ENCODE data around the gene WDPCP. TPM values are rescaled to one million over a fixed set of nuclear protein-coding genes. Genes with fewer than 3 reads are reported as not detected.
"Not testable (repeated sequence)": the region's sequence is repeated elsewhere in the genome, so short reads cannot be mapped to it uniquely, and the experiment has no call there.

Gene WDPCP, protein sequence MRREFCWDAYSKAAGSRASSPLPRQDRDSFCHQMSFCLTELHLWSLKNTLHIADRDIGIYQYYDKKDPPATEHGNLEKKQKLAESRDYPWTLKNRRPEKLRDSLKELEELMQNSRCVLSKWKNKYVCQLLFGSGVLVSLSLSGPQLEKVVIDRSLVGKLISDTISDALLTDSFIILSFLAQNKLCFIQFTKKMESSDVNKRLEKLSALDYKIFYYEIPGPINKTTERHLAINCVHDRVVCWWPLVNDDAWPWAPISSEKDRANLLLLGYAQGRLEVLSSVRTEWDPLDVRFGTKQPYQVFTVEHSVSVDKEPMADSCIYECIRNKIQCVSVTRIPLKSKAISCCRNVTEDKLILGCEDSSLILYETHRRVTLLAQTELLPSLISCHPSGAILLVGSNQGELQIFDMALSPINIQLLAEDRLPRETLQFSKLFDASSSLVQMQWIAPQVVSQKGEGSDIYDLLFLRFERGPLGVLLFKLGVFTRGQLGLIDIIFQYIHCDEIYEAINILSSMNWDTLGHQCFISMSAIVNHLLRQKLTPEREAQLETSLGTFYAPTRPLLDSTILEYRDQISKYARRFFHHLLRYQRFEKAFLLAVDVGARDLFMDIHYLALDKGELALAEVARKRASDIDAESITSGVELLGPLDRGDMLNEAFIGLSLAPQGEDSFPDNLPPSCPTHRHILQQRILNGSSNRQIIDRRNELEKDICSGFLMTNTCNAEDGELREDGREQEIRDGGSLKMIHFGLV
- total RNA-seq: 5.5 and 8.1 TPM in 2 replicates
- 4.6 TPM for polyA plus RNA-seq (2012)

- DNase-seq (ENCODE audit: low read depth): peak; percentile 100
These were observed at the start of gene WDPCP, which contains the start of gene MDH1 for GRCh38 chr2:63588385-63589147. Gene WDPCP (minus strand): TSS chr2:63588477. CDS start chr2:63588271, 206 bp downstream. Gene MDH1 (plus strand): TSS chr2:63588963. CDS start chr2:63589044, 81 bp downstream.

DNA sequence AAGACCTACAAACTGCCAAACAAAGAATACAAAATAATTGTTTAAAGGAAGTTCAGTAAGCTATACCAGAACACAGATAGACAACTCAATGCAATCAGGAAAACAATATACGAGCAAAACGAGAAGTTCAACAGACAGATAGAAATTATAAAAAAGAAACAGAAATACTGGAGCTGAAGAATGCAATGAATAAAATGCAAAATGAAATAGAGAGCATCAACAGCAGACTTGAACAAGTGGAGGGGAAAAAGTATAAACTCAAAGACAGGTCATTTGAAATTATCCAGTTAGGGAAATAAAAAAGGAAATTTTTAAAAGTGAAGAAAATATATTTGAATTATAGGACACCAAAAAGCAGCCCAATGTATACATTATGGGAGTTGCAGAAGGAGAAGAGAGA lies 44.1 kb upstream of the WDPCP start:
- DNase-seq (ENCODE audit: low read depth): no peak

DNA sequence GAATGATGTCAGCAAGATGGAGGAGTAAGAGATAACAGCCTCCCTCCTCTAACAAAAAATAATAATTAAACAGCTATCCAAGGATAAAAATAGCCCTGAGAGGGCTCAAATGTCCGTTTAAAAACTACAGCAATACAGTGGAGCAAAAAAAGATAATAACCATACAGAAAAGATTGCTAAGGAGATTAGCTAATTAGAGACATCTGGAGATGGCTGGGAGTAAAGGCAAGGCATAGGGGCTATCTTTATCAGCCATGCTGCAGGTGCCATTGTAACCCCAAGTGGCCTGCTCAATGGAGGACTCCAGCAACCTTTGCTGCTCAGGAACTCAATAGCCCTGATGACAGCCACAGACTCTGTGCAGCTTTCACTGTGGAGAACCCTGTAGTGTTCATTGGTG lies 43.2 kb upstream of the WDPCP start:
- DNase-seq (ENCODE audit: low read depth): no peak

GRCh38 chr2:63628403-63628942 lies 40.2 kb upstream of the WDPCP start:
- DNase-seq (ENCODE audit: low read depth): peak; percentile 13

DNA sequence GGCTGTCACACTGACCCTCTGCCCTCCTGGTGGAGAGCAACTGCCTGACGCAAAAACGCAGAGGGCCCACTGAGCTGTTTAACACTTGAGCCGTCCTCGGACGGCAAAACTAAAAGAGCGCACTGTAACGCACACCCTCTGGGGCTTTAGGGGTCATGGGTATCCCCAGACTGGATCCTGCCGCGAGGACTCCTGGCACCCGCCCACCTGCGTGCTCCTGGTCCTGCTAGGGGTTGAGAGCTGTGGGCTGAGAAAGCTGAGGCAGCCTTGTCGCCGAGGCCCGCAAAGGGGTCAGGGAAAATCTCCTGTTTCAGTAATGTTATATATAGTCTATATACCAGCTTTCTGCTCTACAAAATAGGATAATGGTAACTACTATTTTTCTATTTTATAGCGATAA lies 39.6 kb upstream of the WDPCP start:
- no peak for DNase-seq (ENCODE audit: low read depth)

DNA sequence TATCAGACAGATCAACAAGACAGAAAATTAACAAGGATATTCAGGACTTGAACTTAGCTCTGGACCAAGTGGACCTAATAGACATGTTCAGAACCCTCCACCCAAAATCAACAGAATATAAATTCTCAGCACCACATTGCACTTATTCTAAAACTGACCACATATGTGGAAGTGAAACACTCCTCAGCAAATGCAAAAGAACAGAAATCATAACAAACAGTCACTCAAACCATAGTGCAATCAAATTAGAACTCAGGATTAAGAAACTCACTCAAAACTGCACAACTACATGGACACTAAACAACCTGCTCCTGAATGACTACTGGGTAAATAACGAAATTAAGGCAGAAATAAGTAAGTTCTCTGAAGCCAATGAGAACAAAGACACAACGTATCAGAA lies 35.5 kb upstream of the WDPCP start:
- not testable (repeated sequence) for DNase-seq (ENCODE audit: low read depth)

- no peak for DNase-seq (ENCODE audit: low read depth)
These were observed 34.5 kb upstream of the WDPCP start for GRCh38 chr2:63622751-63623150.

DNA sequence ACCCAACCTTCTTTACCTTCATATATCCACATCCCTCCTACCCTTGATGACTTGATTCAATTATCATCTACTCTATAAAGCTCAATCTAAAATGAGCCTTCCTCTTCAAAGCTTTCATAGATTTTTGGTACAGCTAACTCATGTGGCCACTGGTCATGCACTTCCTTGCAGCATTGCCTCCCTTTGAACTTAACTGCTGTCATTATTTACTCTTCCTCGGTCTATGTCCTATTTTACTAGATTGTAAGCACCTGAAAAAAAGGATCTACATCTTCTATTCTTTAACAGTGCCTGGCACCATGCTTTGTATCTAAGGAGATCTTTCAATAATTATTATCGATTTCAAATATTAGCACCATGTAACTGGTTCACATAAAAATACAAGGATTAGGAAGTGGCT lies 31.1 kb upstream of the WDPCP start:
- DNase-seq (ENCODE audit: low read depth): no peak

DNA sequence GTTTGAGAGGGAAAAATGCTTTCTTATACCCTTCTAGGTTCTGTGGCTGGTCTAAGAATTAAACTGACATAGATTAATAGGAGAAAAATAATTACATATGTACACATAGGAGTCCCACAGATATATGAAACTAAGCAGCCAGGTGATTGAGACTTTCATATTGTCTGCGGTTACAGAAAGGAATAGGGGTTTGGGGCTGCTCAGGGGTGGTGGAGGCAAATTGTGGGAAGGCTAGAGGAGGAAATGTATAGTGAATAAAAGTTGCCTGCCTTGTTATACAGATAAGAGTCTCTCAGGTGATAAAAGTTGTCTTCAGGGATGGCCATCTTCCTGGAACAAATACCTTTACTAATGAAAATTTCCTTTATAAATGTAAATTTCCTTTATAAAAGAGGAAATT lies 29.1 kb upstream of the WDPCP start:
- DNase-seq (ENCODE audit: low read depth): no peak

- DNase-seq (ENCODE audit: low read depth): no peak
These were observed 27.0 kb upstream of the WDPCP start for GRCh38 chr2:63614983-63615945.

GRCh38 chr2:63614448-63614968 lies 26.2 kb upstream of the WDPCP start:
- DNase-seq (ENCODE audit: low read depth): no peak

- DNase-seq (ENCODE audit: low read depth): no peak
These were observed 25.2 kb upstream of the WDPCP start for GRCh38 chr2:63613391-63613901.

DNA sequence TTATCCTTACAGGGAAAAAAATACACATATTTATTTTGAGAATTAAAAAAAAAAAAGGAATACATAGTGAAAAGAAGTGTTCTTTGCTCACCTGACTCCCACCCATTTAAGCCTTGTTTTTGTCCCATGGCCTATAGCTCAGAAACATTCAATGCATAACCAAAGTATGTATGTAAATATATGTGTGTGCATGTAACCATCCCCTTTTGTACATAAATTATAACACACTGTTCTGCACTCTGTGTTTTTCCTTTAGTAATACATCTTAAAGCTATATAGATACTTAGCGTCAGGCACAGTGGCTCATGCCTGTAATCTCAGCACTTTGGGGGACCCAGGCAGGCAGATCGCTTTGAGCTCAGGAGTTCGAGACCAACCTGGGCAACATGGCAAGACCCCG lies 22.2 kb upstream of the WDPCP start:
- DNase-seq (ENCODE audit: low read depth): no peak

GRCh38 chr2:63608865-63609264 lies 20.6 kb upstream of the WDPCP start:
- DNase-seq (ENCODE audit: low read depth): peak; percentile 36

DNA sequence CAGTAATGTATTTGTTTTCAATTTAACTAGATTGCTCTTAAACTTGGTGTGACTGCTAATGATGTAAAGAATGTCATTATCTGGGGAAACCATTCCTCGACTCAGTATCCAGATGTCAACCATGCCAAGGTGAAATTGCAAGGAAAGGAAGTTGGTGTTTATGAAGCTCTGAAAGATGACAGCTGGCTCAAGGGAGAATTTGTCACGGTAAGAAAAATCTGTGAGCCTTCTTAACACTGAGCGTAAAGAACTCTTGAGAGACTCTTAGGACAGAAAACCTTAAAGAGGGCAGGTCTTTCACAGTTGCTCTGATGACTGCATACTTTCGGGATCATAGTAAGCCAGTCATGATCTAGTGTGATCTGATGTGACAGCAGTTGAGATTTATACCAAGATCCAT lies 16.4 kb upstream of the WDPCP start:
- no peak for DNase-seq (ENCODE audit: low read depth)

DNA sequence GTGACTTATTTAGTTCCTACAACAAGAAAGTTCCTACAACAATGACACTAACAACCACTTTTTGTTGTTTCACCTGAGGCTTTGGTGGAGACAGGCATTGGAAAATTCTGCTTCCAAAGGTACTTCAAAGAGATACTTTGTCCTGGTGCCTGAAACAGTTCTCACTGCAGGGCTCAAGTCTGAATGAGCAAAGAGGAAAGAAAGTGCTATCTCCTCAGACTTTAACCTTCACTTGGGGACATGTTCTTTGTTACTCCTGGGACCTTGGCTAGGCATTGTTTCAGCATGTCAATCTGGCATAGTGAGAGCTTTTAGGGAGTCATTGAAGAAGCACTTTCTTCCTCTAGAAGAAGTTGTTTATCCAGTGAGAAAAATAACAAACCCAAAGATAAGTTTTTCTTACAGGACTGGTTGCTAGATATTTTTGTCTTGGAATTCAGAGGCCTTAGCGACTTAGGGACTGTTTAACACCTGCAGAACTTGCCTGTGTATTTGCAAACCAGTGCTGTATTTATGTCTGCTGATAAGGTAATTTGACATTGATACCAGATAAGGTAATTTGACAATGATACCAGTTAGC lies 12.7 kb upstream of the WDPCP start:
- no peak for DNase-seq (ENCODE audit: low read depth)

DNA sequence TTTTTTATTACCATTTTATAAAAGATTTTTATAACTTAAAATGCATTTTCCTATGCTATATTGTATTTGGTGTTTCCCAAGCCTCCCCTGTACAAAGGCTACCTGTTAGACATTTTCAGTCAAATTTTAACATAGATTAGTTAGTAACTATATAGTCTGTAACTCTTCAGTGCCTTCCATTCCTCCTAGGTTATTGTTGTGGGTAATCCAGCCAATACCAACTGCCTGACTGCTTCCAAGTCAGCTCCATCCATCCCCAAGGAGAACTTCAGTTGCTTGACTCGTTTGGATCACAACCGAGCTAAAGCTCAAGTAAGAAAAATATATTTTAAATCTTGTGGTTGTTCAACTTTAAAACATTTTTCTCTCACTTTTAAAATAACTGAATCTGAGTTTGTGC lies 10.7 kb upstream of the WDPCP start:
- DNase-seq (ENCODE audit: low read depth): no peak

DNA sequence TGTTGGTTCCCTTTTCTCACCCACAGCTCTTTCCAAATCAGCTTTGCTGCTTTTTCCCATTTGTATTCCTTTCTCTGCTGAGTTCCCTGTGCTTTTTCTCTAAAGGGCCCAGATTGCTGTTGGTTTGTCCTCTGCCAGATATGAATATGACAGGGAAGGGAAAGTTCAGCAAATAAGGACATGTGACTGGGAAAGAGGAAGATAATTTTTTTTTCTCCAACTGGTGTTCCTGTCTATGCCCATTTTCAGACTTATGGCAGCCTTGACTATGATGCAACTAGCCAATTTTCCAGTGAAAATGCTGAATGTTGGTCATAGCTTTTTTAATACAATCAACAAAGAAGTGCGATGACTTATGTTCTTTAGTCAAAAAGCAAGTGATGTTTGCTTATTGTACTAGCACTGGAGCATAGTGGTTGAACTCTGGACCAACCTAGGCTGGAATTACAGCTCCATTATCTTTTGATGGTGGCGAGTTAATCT lies 8.2 kb upstream of the WDPCP start:
- DNase-seq (ENCODE audit: low read depth): no peak

- no peak for DNase-seq (ENCODE audit: low read depth)
These were observed 6.4 kb upstream of the WDPCP start for GRCh38 chr2:63594660-63595059.
